22Rv1 (cell line): Measurements from ENCODE around the gene REEP6.

Experiments
- H3K27ac ChIP-seq: fragments of 450-650 bp; 2 replicates; pipeline ENCODE4 v1.5.1; 2017
- ZFX ChIP-seq: fragments of 450-650 bp; IDR thresholded peaks from 2 replicates; pipeline ENCODE4 v1.6.1; 2017; ENCODE audit warnings: antibody characterized with exemption, borderline replicate concordance
- TF ChIP-seq, protein P1 (sequence below): fragments of 450-650 bp; IDR thresholded peaks from 2 replicates; pipeline ENCODE4 v1.5.1; 2017; ENCODE audit warnings: mild to moderate bottlenecking

REEP6 gene

DNA sequence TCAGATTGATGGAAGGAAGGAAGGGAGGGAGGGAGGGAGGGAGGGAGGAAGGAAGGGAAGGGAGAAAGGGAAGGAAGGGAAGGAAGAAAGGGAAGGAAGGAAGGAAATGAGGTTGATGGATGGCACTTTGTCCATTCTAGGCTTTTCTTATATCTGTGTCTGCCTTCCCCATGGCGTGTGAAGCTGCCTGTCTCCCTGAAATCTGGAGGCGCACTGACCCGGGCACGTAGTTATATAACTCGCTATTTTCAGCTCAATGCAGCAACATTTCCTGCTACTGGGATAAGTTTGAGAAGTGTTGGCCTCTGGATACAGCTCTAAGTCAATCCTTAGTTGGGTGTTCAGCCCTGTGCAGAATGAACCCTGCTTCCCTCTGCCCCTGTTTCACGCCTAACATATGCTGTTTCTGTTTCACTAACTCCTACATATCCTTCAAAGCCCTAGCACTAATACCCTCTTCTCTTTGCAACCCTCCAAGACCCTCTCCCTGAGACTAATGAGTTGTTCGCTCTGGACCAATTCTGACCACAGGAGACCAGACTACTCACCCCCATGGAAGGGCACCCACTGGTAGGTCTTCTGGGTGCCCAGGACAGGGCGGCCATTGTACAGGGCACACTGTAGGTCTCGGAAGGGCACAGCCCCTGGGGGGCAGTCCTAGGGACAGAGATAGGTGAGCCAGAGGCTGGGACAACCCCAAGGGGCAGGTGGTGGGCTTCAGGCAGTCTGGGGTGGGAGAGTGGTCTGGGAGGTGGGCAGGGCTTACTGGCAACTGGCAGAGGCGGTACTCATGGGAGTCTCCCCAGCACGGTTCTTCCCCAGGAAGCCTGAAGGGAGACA, 18.8 kb downstream of the REEP6 start:
- TF ChIP-seq, protein P1, sequence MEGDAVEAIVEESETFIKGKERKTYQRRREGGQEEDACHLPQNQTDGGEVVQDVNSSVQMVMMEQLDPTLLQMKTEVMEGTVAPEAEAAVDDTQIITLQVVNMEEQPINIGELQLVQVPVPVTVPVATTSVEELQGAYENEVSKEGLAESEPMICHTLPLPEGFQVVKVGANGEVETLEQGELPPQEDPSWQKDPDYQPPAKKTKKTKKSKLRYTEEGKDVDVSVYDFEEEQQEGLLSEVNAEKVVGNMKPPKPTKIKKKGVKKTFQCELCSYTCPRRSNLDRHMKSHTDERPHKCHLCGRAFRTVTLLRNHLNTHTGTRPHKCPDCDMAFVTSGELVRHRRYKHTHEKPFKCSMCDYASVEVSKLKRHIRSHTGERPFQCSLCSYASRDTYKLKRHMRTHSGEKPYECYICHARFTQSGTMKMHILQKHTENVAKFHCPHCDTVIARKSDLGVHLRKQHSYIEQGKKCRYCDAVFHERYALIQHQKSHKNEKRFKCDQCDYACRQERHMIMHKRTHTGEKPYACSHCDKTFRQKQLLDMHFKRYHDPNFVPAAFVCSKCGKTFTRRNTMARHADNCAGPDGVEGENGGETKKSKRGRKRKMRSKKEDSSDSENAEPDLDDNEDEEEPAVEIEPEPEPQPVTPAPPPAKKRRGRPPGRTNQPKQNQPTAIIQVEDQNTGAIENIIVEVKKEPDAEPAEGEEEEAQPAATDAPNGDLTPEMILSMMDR, result no peak
- no peak for TF ChIP-seq ZFX
- no peak overlapping the region for H3K27ac ChIP-seq

DNA sequence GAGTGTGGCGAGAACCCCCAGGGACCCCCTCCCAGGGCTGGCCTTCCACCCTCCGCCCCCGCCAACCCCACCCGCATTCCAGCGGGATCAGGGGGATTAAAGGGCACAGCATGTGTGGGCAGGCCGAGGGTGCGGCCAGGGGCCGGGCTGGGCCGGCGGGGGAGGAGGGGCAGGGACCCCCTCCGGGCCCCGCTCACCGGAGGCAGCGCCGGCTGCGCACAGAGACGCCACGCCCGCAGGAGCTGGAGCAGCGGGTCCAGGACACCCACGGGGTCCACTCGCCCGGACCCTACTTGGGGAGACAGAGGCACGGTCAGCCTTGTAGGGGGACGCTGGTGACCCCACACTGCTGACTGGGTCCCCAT, 19.4 kb downstream of the REEP6 start:
- no peak overlapping the region for H3K27ac ChIP-seq
- TF ChIP-seq ZFX, result no peak

DNA sequence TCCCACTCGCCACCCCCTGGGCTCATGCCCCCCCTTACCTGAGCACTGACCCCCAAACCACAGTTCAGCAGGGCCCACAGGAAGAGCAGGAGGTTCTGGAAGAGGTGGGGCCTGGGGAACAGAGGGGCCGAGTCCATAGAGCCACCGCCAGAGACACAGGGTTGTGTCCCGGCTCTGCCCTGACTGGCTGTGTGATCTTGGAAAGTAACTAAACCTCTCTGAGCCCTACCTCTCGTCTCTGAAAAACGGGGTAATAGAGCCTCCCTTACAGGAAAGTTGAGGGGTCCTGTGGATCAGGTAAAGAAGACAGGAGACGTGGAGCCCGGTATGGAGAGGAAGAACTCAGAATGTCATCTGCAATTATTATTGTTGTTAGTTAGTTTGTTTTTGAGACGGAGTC, 19.8 kb downstream of the REEP6 start:
- H3K27ac ChIP-seq, result no peak overlapping the region
- no peak for TF ChIP-seq ZFX
- TF ChIP-seq, protein P1, result no peak

DNA sequence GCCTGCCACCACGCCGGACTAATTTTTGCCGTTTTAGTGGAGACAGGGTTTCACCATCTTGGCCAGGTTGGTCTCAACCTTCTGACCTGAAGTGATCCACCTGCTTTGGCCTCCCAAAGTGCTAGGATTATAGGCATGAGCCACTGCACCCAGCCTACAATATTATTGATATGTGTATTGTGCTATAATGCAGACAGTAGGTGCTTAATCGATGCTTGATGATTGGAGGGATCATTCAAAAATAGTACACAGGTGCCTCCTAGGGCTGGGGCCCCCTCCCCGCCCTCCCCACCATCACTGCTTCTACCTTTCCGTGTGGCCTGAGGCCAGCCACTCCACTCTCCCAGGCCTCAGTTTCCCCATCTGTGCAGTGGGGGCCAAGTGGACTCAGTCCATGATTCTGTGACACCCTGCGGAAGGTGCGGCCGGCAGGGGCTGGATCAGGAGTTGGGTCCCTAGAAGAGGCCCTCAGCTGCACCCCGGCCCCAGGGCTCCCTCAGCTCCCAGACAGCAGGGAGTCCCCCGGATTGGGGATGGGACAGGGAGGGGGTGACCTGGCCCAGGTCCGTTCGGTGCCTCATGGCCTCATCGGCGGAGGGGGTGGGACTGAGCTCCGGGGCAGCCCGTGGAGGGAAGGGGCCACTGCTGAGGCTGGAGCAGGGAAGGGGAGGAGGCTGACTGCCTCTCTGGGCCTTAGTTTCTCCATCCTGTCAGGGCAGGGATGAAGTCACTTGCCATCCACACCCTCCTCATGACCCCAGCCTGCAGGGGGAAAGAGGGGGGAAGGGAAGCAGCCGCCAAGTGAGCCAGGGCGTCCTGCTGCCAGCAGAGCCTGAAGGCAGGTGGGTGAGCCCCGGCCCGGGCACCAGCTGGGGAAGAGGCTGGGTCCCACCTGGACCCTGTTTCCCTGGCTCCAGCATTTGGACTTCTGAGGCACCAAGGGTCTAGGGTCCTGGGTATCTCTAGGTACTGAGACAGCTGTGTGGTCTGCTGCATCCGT, 20.6 kb downstream of the REEP6 start:
- TF ChIP-seq ZFX, result no peak
- TF ChIP-seq, protein P1, result no peak
- no peak overlapping the region for H3K27ac ChIP-seq

DNA sequence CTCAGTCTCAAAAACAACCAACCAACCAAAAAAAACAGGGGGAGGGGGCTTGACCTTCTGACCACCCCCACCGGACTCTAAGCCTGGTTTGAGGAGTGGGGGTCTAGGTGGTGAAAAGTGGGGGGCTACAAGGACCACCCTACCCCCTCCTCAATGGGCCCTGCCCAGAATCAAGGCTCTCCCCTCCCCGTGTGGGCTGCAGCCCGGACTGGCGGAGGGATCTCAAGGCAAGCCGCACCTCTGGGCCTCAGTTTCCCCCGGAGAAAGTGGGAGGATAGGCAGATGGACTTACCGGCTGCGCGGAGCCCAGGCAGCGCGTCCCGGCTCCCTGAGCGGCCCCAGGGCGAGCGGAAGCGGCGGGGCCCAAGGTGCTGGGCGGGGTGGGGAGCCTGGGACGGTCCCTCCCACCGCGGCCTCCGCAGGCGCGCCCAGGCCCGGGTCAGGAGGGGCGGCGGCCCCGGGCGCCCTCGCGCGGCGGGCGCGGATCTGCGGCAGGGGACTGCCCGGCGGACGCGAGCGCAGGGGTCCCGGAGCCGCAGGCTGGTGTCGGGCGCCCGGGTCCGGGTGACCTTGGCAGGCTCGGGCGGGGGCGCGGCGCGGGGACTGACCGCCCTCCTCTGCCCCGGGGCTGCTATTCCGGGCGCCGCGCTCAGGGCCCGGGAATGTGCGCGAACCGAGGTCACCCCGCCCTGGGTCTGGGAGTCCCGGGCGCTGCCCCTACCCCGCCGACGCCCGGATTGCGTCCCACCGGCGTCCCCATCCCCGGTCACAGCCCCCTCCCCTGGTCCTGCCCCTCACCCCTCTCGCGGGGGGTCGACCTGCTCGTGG, 21.9 kb downstream of the REEP6 start, which contains the start of gene ADAMTSL5:
TSS of gene ADAMTSL5 (minus strand) at position 349 of the 828 bp plus-strand sequence. CDS start 2,076 bp downstream, outside the sequence.
- no peak for TF ChIP-seq ZFX
- TF ChIP-seq, protein P1, result peak; percentile 66
- H3K27ac ChIP-seq, result no peak within 1 kb of the TSS

DNA sequence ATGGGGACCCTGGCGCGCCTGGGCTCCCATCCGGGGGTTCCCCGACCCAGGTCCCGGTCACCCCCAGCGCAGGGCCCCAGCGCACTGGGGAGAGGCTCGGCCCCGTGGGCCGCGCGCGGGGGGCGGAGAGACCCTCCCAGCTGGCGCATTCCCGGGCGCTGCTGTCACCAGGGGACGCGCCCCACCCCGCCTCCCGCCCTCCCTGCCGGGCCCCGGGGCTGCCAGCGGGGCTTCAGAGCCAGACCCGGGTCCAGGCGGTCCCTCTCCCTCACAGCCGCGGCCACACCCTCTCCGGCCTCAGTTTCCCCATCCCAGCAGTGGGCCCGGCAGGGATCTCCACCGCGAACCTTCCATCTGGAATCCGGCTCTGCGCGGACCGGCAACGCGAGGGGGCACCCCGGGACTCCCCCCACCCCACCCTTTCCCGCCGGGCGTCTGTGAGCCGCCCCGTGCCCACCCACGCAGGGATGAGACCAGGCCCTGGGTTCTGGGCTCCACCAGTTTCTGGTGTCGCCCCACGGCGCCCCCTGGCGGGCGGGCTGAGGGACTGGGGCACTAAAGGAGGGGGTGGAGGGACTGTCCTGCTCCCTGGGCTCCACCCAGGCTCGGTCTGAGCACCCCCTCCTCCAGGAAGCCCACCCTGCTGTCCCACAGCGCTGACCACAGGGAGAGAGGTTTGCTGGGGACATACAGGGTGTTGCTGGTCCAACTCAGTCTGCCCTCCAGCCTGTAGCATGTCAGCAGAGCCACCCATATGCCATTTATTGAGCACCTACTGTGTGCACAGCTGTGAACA, 22.7 kb downstream of the REEP6 start:
- H3K27ac ChIP-seq, result no peak overlapping the region
- no peak for TF ChIP-seq ZFX
- TF ChIP-seq, protein P1, result peak; percentile 75
